HepG2 (cell line): ENCODE data around the gene SIRT7. TPM values are rescaled to one million over a fixed set of nuclear protein-coding genes. Genes with fewer than 3 reads are reported as not detected.

Experiments used
- IKZF4 ChIP-seq: sonication (generic); formaldehyde crosslinking; IDR thresholded peaks from 2 replicates; pipeline ENCODE4 v1.5.1; 2020; ENCODE audit warnings: borderline replicate concordance, mild to moderate bottlenecking, low read depth, missing genetic modification reagents; ENCODE audit errors: not compliant biosample characterization
- IRF2 ChIP-seq: IDR thresholded peaks from 2 replicates; pipeline ENCODE4 v1.6.1; 2018; ENCODE audit warnings: missing genetic modification reagents, missing compliant biosample characterization
- MXD4 ChIP-seq: IDR thresholded peaks from 2 replicates; pipeline ENCODE4 v1.6.1; 2016; ENCODE audit warnings: mild to moderate bottlenecking, missing biosample characterization, missing genetic modification reagents
- MYNN ChIP-seq: sonication (generic); formaldehyde crosslinking; IDR thresholded peaks from 2 replicates; pipeline ENCODE4 v1.4.0; 2020; ENCODE audit warnings: mild to moderate bottlenecking, low read depth, missing genetic modification reagents
- NFKBIZ ChIP-seq: IDR thresholded peaks from 2 replicates; pipeline ENCODE4 v1.6.1; 2018; ENCODE audit warnings: missing genetic modification reagents, missing compliant biosample characterization
- NR2F1 ChIP-seq, 2 experiments: fragments of 450-650 bp in 1 of 2; formaldehyde crosslinking in 1 of 2; IDR thresholded peaks; 2 replicates each; pipeline versions ENCODE4 v1.5.0 to v1.6.1; 2016 to 2020; ENCODE audit warnings: mild to moderate bottlenecking in 1 of 2, missing compliant biosample characterization in 1 of 2, missing genetic modification reagents in 1 of 2, moderate library complexity in 1 of 2
- POLR2AphosphoS2 ChIP-seq: IDR thresholded peaks from 2 replicates; pipeline ENCODE4 v1.6.1; 2011; ENCODE audit warnings: low read depth, low read length, improper control_type of control experiment
- RBAK ChIP-seq: sonication (generic); formaldehyde crosslinking; IDR thresholded peaks from 2 replicates; pipeline ENCODE4 v1.5.1; 2020; ENCODE audit warnings: mild to moderate bottlenecking, missing genetic modification reagents
- TAF15 ChIP-seq: fragments of 200-400 bp; formaldehyde crosslinking; IDR thresholded peaks from one replicate; pipeline ENCODE4 v1.6.1; 2018; ENCODE audit warnings: mild to moderate bottlenecking, low read depth, low read length; ENCODE audit not compliant: poor library complexity, severe bottlenecking
- TARDBP ChIP-seq: sonication (generic); formaldehyde crosslinking; IDR thresholded peaks from 2 replicates; pipeline ENCODE4 v1.8.0; 2022; ENCODE audit warnings: mild to moderate bottlenecking, missing genetic modification reagents
- ZMYM2 ChIP-seq: sonication (generic); formaldehyde crosslinking; IDR thresholded peaks from 2 replicates; pipeline ENCODE4 v1.8.0; 2022; ENCODE audit warnings: mild to moderate bottlenecking, missing genetic modification reagents
- ZNF10 ChIP-seq: sonication (generic); formaldehyde crosslinking; IDR thresholded peaks from 2 replicates; pipeline ENCODE4 v1.4.0; 2020; ENCODE audit warnings: mild to moderate bottlenecking, low read depth, missing genetic modification reagents, borderline replicate concordance
- ZNF589 ChIP-seq: sonication (generic); formaldehyde crosslinking; conservative IDR thresholded peaks from 2 replicates; pipeline ENCODE4 v1.8.0; 2022; ENCODE audit warnings: mild to moderate bottlenecking, moderate library complexity, missing genetic modification reagents
- ZNF724P ChIP-seq: sonication (generic); formaldehyde crosslinking; IDR thresholded peaks from 2 replicates; pipeline ENCODE4 v1.8.0; 2022; ENCODE audit warnings: missing genetic modification reagents, borderline replicate concordance
- ZNF780A ChIP-seq: sonication (generic); formaldehyde crosslinking; IDR thresholded peaks from 2 replicates; pipeline ENCODE4 v1.8.0; 2022; ENCODE audit warnings: mild to moderate bottlenecking, missing genetic modification reagents, moderate library complexity
- polyA plus RNA-seq, 8 experiments: library from polyadenylated mRNA; depleted of rRNA in 3 of 8; stranded (reverse) in 7 of 8; unstranded in 1 of 8; fragments of >200 nt; fragmentation: Illumina TruSeq in 4 of 8; extraction: Trizol in 4 of 8; gene quantifications; 2 replicates each; pipeline versions ENCODE4 v1.2.1 to v1.2.3, GENCODE V29; 2011 to 2016; ENCODE audit warnings: low read depth in 4 of 8, missing spikeins in 1 of 8, mixed read lengths in 1 of 8; ENCODE audit not compliant: insufficient read depth in 1 of 8
- total RNA-seq, 5 experiments: library from RNA; depleted of rRNA; stranded (reverse); fragments of >200 nt; fragmentation: Illumina TruSeq; extraction: Trizol; gene quantifications; 2 replicates each; pipeline ENCODE4 v1.2.3, GENCODE V29; 2016; ENCODE audit warnings: low read depth in 1 of 5
- TF ChIP-seq, protein P1 (sequence below): sonication (generic); formaldehyde crosslinking; IDR thresholded peaks from 2 replicates; pipeline ENCODE4 v1.5.1; 2020; ENCODE audit warnings: mild to moderate bottlenecking, missing genetic modification reagents, moderate library complexity
- TF ChIP-seq, protein P2 (sequence below): IDR thresholded peaks from 2 replicates; pipeline ENCODE4 v1.6.1; 2016; ENCODE audit warnings: mild to moderate bottlenecking, missing biosample characterization, missing genetic modification reagents
- TF ChIP-seq, protein P3 (sequence below): sonication (generic); formaldehyde crosslinking; IDR thresholded peaks from 2 replicates; pipeline ENCODE4 v1.8.1; 2023; ENCODE audit warnings: mild to moderate bottlenecking, inconsistent platforms, moderate library complexity, missing genetic modification reagents, borderline replicate concordance
- TF ChIP-seq, protein P4 (sequence below): sonication (generic); formaldehyde crosslinking; IDR thresholded peaks from 2 replicates; pipeline ENCODE4 v1.9.0; 2022; ENCODE audit warnings: missing genetic modification reagents, mild to moderate bottlenecking, borderline replicate concordance
- TF ChIP-seq, protein P5 (sequence below): IDR thresholded peaks from 2 replicates; pipeline ENCODE4 v1.6.1; 2016; ENCODE audit warnings: low read depth, borderline replicate concordance
- TF ChIP-seq, protein P6 (sequence below): sonication (generic); formaldehyde crosslinking; conservative IDR thresholded peaks from 2 replicates; pipeline ENCODE4 v1.8.0; 2022; ENCODE audit warnings: low read depth, missing genetic modification reagents

SIRT7 gene
- total and polyA plus RNA-seq, 2 of the 13 experiments (the other 11 are each of a cell fraction or from before 2014, with no cell fraction given), result 8.3 to 24.8 TPM

DNA sequence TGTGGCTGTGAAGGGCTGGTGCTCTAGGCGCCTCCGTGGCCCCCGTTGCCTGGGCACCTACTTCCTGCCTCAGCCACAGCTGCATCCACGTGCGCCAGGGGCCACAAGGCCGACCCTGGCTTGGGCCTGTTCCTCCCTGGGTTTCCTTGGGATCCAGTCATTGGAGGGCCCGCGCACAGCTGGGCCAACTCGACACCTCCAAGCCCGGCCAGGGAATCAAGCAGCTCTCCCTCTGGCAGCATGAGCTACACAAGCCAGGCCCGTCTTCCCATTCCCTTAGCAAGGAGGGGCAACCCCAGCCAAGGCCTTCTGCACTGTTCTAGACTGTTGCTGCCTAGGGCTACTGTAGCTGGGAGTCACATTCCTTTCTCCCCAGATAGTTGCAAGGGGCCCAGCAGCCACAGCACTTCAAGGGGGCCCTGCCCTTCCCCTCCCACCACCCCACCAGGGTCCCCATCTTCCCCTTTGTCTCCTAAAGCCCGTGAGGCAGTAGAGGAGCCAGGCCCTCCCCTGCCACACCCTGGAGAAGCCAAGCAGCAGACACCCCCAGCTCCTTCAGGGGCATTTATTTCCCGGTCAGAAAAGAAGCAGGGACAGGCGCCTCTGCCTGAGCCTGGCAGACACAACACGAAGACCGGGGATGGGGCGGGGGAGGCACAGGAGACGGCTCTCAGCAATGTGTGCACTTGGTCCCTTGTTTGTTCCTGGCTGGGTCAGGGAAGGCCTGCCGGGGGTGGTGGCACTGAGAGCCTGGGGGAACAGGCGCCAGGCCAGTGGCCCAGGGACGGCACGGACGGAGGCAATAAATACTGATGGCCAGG, 50.6 kb downstream of the SIRT7 start (continued):
- TF ChIP-seq IRF2, result peak; percentile 13; the same call in 1 of the 2 replicates
- no peak for TF ChIP-seq RBAK
- TF ChIP-seq ZNF10 (CRISPR knock-in tag), result no peak
- TF ChIP-seq TAF15, result peak; percentile 99
- 0 out of 2 replicates have a peak, but pooled peaks have one; percentile 43 for TF ChIP-seq ZMYM2 (CRISPR knock-in tag)
- TF ChIP-seq, protein P1, sequence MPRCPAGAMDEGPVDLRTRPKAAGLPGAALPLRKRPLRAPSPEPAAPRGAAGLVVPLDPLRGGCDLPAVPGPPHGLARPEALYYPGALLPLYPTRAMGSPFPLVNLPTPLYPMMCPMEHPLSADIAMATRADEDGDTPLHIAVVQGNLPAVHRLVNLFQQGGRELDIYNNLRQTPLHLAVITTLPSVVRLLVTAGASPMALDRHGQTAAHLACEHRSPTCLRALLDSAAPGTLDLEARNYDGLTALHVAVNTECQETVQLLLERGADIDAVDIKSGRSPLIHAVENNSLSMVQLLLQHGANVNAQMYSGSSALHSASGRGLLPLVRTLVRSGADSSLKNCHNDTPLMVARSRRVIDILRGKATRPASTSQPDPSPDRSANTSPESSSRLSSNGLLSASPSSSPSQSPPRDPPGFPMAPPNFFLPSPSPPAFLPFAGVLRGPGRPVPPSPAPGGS (CRISPR knock-in tag), result peak; percentile 60; the same call in 1 of the 2 replicates
- no peak; the same call in 1 of the 2 replicates for TF ChIP-seq POLR2AphosphoS2
- peak; percentile 30; the same call in 1 of the 2 replicates for TF ChIP-seq ZNF780A (CRISPR knock-in tag)
- TF ChIP-seq NR2F1 (CRISPR knock-in tag; IDR thresholded peaks at IDR 0.05), result peak in 1 of 2 experiments; percentile 38; a peak in 2 of 4 replicates
- no peak for TF ChIP-seq MYNN (CRISPR knock-in tag)
- TF ChIP-seq MXD4 (CRISPR knock-in tag), result no peak
- TF ChIP-seq, protein P2, sequence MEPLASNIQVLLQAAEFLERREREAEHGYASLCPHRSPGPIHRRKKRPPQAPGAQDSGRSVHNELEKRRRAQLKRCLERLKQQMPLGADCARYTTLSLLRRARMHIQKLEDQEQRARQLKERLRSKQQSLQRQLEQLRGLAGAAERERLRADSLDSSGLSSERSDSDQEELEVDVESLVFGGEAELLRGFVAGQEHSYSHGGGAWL (CRISPR knock-in tag), result 0 out of 2 replicates have a peak, but pooled peaks have one; percentile 14
- TF ChIP-seq NFKBIZ, result no peak
- TF ChIP-seq TARDBP (CRISPR knock-in tag), result peak; percentile 68
- 0 out of 2 replicates have a peak, but pooled peaks have one; percentile 70 for TF ChIP-seq ZNF724P (CRISPR knock-in tag)
- TF ChIP-seq, protein P3, sequence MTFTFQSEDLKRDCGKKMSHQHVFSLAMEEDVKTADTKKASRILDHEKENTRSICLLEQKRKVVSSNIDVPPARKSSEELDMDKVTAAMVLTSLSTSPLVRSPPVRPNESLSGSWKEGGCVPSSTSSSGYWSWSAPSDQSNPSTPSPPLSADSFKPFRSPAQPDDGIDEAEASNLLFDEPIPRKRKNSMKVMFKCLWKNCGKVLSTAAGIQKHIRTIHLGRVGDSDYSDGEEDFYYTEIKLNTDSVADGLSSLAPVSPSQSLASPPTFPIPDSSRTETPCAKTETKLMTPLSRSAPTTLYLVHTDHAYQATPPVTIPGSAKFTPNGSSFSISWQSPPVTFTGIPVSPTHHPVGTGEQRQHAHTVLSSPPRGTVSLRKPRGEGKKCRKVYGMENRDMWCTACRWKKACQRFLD (CRISPR knock-in tag), result no peak
- peak; percentile 17; the same call in 1 of the 2 replicates for TF ChIP-seq ZNF589 (CRISPR knock-in tag)
- TF ChIP-seq, protein P4, sequence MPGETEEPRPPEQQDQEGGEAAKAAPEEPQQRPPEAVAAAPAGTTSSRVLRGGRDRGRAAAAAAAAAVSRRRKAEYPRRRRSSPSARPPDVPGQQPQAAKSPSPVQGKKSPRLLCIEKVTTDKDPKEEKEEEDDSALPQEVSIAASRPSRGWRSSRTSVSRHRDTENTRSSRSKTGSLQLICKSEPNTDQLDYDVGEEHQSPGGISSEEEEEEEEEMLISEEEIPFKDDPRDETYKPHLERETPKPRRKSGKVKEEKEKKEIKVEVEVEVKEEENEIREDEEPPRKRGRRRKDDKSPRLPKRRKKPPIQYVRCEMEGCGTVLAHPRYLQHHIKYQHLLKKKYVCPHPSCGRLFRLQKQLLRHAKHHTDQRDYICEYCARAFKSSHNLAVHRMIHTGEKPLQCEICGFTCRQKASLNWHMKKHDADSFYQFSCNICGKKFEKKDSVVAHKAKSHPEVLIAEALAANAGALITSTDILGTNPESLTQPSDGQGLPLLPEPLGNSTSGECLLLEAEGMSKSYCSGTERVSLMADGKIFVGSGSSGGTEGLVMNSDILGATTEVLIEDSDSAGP, result peak; percentile 53; the same call in 1 of the 2 replicates
- peak; percentile 31 for TF ChIP-seq IKZF4
- TF ChIP-seq, protein P5, sequence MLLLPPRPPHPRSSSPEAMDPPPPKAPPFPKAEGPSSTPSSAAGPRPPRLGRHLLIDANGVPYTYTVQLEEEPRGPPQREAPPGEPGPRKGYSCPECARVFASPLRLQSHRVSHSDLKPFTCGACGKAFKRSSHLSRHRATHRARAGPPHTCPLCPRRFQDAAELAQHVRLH (CRISPR knock-in tag), result no peak
- TF ChIP-seq, protein P6, sequence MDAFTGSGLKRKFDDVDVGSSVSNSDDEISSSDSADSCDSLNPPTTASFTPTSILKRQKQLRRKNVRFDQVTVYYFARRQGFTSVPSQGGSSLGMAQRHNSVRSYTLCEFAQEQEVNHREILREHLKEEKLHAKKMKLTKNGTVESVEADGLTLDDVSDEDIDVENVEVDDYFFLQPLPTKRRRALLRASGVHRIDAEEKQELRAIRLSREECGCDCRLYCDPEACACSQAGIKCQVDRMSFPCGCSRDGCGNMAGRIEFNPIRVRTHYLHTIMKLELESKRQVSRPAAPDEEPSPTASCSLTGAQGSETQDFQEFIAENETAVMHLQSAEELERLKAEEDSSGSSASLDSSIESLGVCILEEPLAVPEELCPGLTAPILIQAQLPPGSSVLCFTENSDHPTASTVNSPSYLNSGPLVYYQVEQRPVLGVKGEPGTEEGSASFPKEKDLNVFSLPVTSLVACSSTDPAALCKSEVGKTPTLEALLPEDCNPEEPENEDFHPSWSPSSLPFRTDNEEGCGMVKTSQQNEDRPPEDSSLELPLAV (CRISPR knock-in tag), result no peak
